ENCODE data around the gene FRMD4A.
"Not testable (repeated sequence)": the region's sequence is repeated elsewhere in the genome, so short reads cannot be mapped to it uniquely, and the experiment has no call there.

The FRMD4A gene

GRCh38 chr10:14074062-14074884, 256.5 kb downstream of the FRMD4A start:
- no peak overlapping the region for H3K27ac ChIP-seq (ENCODE audit: insufficient read depth, low read depth, low read length, poor library complexity, severe bottlenecking)
- no peaks in the 10 kb centered on the region for H3K9me3 ChIP-seq (ENCODE audit: control insufficient read depth, low read length)
- H3K4me1 ChIP-seq (ENCODE audit: control insufficient read depth, insufficient read depth, low read length): no peaks in the 10 kb centered on the region
- no peak overlapping the region for H3K4me3 ChIP-seq (ENCODE audit: insufficient read depth, low read depth, low read length)
- H3K27me3 ChIP-seq (ENCODE audit: control insufficient read depth, insufficient read depth, low read length, poor library complexity, severe bottlenecking): no peaks in the 10 kb centered on the region
- WGBS, 2 experiments: 92% methylated on average over 17 of the region's 17 CpGs
- H3K36me3 ChIP-seq (ENCODE audit: control insufficient read depth, insufficient read depth, low read length): no peaks in the 10 kb centered on the region

- no peak overlapping the region for H3K27ac ChIP-seq (ENCODE audit: insufficient read depth, low read depth, low read length, poor library complexity, severe bottlenecking)
- H3K27me3 ChIP-seq (ENCODE audit: control insufficient read depth, insufficient read depth, low read length, poor library complexity, severe bottlenecking): no peaks in the 10 kb centered on the region
- WGBS, 2 experiments: 92 to 100% methylated on average over 2 of the region's 3 CpGs
These were observed 258.2 kb downstream of the FRMD4A start for GRCh38 chr10:14072541-14072940.

GRCh38 chr10:14071956-14072355, 258.8 kb downstream of the FRMD4A start:
- no peaks in the 10 kb centered on the region for H3K36me3 ChIP-seq (ENCODE audit: control insufficient read depth, insufficient read depth, low read length)
- H3K9me3 ChIP-seq (ENCODE audit: control insufficient read depth, low read length): no peaks in the 10 kb centered on the region
- WGBS, 2 experiments: 96 to 98% methylated on average over 4 of the region's 4 CpGs

More at GRCh38 chr10:14072541-14072940, 258.2 kb downstream of the FRMD4A start:
- H3K36me3 ChIP-seq (ENCODE audit: control insufficient read depth, insufficient read depth, low read length): no peaks in the 10 kb centered on the region
- H3K9me3 ChIP-seq (ENCODE audit: control insufficient read depth, low read length): no peaks in the 10 kb centered on the region
- no peaks in the 10 kb centered on the region for H3K4me1 ChIP-seq (ENCODE audit: control insufficient read depth, insufficient read depth, low read length)
- H3K4me3 ChIP-seq (ENCODE audit: insufficient read depth, low read depth, low read length): no peak overlapping the region

GRCh38 chr10:14068601-14069250, 262.0 kb downstream of the FRMD4A start:
- Histone ChIP-seq H3K9me3 (ENCODE audit: control insufficient read depth, low read length) (no peaks in the 10 kb centered on the region), H3K36me3 (ENCODE audit: control insufficient read depth, insufficient read depth, low read length) (no peaks in the 10 kb centered on the region), H3K27ac (ENCODE audit: insufficient read depth, low read depth, low read length, poor library complexity, severe bottlenecking) (no peak overlapping the region), H3K4me1 (ENCODE audit: control insufficient read depth, insufficient read depth, low read length) (no peaks in the 10 kb centered on the region), H3K27me3 (ENCODE audit: control insufficient read depth, insufficient read depth, low read length, poor library complexity, severe bottlenecking) (no peaks in the 10 kb centered on the region), H3K4me3 (ENCODE audit: insufficient read depth, low read depth, low read length) (no peak overlapping the region)
- 50 to 86% methylated on average over 2 of the region's 2 CpGs for WGBS, 2 experiments

More at GRCh38 chr10:14071956-14072355, 258.8 kb downstream of the FRMD4A start:
- Histone ChIP-seq H3K4me3 (ENCODE audit: insufficient read depth, low read depth, low read length) (no peak overlapping the region), H3K27ac (ENCODE audit: insufficient read depth, low read depth, low read length, poor library complexity, severe bottlenecking) (no peak overlapping the region), H3K27me3 (ENCODE audit: control insufficient read depth, insufficient read depth, low read length, poor library complexity, severe bottlenecking) (no peaks in the 10 kb centered on the region), H3K4me1 (ENCODE audit: control insufficient read depth, insufficient read depth, low read length) (no peaks in the 10 kb centered on the region)

- not testable (repeated sequence) for H3K9me3 ChIP-seq (ENCODE audit: control insufficient read depth, low read length); H3K36me3 ChIP-seq (ENCODE audit: control insufficient read depth, insufficient read depth, low read length); H3K4me3 ChIP-seq (ENCODE audit: insufficient read depth, low read depth, low read length); H3K27ac ChIP-seq (ENCODE audit: insufficient read depth, low read depth, low read length, poor library complexity, severe bottlenecking); H3K4me1 ChIP-seq (ENCODE audit: control insufficient read depth, insufficient read depth, low read length); H3K27me3 ChIP-seq (ENCODE audit: control insufficient read depth, insufficient read depth, low read length, poor library complexity, severe bottlenecking)
- WGBS, 2 experiments: 96% methylated on average over 5 of the region's 5 CpGs
These were observed 263.1 kb downstream of the FRMD4A start for GRCh38 chr10:14067638-14068037.

- 84 to 85% methylated on average over 2 of the region's 2 CpGs for WGBS, 2 experiments
- Histone ChIP-seq H3K9me3 (ENCODE audit: control insufficient read depth, low read length) (no peaks in the 10 kb centered on the region), H3K4me3 (ENCODE audit: insufficient read depth, low read depth, low read length) (no peak overlapping the region), H3K4me1 (ENCODE audit: control insufficient read depth, insufficient read depth, low read length) (no peaks in the 10 kb centered on the region), H3K27me3 (ENCODE audit: control insufficient read depth, insufficient read depth, low read length, poor library complexity, severe bottlenecking) (no peaks in the 10 kb centered on the region), H3K36me3 (ENCODE audit: control insufficient read depth, insufficient read depth, low read length) (no peaks in the 10 kb centered on the region), H3K27ac (ENCODE audit: insufficient read depth, low read depth, low read length, poor library complexity, severe bottlenecking) (no peak overlapping the region)
These were observed 264.6 kb downstream of the FRMD4A start for GRCh38 chr10:14066106-14066505.

- Histone ChIP-seq H3K27ac (ENCODE audit: insufficient read depth, low read depth, low read length, poor library complexity, severe bottlenecking) (no peak overlapping the region), H3K9me3 (ENCODE audit: control insufficient read depth, low read length) (no peaks in the 10 kb centered on the region), H3K36me3 (ENCODE audit: control insufficient read depth, insufficient read depth, low read length) (no peaks in the 10 kb centered on the region), H3K27me3 (ENCODE audit: control insufficient read depth, insufficient read depth, low read length, poor library complexity, severe bottlenecking) (no peaks in the 10 kb centered on the region), H3K4me1 (ENCODE audit: control insufficient read depth, insufficient read depth, low read length) (no peaks in the 10 kb centered on the region), H3K4me3 (ENCODE audit: insufficient read depth, low read depth, low read length) (no peak overlapping the region)
- 93 to 94% methylated on average over 8 of the region's 8 CpGs for WGBS, 2 experiments
These were observed 267.0 kb downstream of the FRMD4A start for GRCh38 chr10:14063531-14064285.

- Histone ChIP-seq H3K36me3 (ENCODE audit: control insufficient read depth, insufficient read depth, low read length) (no peaks in the 10 kb centered on the region), H3K4me3 (ENCODE audit: insufficient read depth, low read depth, low read length) (no peak overlapping the region), H3K27me3 (ENCODE audit: control insufficient read depth, insufficient read depth, low read length, poor library complexity, severe bottlenecking) (no peaks in the 10 kb centered on the region), H3K4me1 (ENCODE audit: control insufficient read depth, insufficient read depth, low read length) (no peaks in the 10 kb centered on the region), H3K9me3 (ENCODE audit: control insufficient read depth, low read length) (no peaks in the 10 kb centered on the region), H3K27ac (ENCODE audit: insufficient read depth, low read depth, low read length, poor library complexity, severe bottlenecking) (no peak overlapping the region)
- 89 to 90% methylated on average over 11 of the region's 11 CpGs for WGBS, 2 experiments
These were observed 268.0 kb downstream of the FRMD4A start for GRCh38 chr10:14062528-14063260.

- H3K27me3 ChIP-seq (ENCODE audit: control insufficient read depth, insufficient read depth, low read length, poor library complexity, severe bottlenecking): no peaks in the 10 kb centered on the region
- H3K4me3 ChIP-seq (ENCODE audit: insufficient read depth, low read depth, low read length): no peak overlapping the region
- WGBS, 2 experiments: 92 to 96% methylated on average over 2 of the region's 2 CpGs
- H3K36me3 ChIP-seq (ENCODE audit: control insufficient read depth, insufficient read depth, low read length): no peaks in the 10 kb centered on the region
- no peak overlapping the region for H3K27ac ChIP-seq (ENCODE audit: insufficient read depth, low read depth, low read length, poor library complexity, severe bottlenecking)
- no peaks in the 10 kb centered on the region for H3K9me3 ChIP-seq (ENCODE audit: control insufficient read depth, low read length)
- H3K4me1 ChIP-seq (ENCODE audit: control insufficient read depth, insufficient read depth, low read length): no peaks in the 10 kb centered on the region
These were observed 270.2 kb downstream of the FRMD4A start for GRCh38 chr10:14060320-14061070.
